Activated CD4-positive, alpha-beta T cell treated with anti-CD3 and anti-CD28 coated beads for 24 hours (primary cell): ENCODE data around the gene COL5A3.
"Not testable (repeated sequence)": the region's sequence is repeated elsewhere in the genome, so short reads cannot be mapped to it uniquely, and the experiment has no call there.

Source experiments
- DNase-seq, 2 donors: peaks; one replicate each; pipeline ENCODE4 v3.0.0-alpha.2; 2020; ENCODE audit warnings: low read depth in 2 of 2

Gene COL5A3

GRCh38 chr19:9937001-9937411, 73.3 kb downstream of the COL5A3 start:
- DNase-seq = no peak

DNA sequence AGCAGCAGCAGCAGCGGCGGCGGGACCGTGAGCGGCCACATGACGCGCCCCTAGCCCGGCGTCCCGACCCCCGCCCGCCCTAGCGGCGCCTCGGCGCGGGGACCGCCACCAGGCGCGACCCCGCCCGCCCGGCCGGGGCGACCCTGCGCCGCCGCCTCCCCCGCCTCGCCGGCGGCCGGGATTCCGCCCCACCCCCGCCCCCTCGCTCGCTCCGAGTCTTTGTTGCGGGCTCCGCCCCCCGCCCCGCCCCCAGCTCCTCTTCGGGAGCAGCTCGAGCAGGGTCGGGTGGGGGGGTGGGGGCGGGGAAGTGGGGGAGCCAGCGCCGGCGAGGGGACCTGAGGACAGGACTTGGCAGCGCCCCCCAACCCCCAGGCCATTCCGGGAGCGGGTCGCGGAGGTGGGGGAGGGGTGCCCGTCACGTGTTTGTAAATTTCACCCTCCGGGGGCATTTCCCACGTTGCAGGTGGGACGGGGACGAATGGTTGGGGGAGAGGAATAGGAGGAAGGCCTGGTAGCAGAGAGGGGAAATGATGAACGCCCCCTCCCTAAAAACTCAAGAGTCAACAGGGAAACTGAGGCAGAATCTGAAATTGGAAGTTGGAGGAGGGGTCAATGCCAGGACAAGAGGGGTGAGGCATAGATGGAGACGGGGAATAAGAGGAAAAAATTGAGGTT, 73.8 kb downstream of the COL5A3 start, which contains the start of gene OLFM2:
OLFM2 (minus strand) TSS at position 190 of the 675 bp plus-strand sequence; CDS start at position 41, 149 bp downstream.
- DNase-seq = peak in 1 of 2 donors; percentile 22

- no peak for DNase-seq
Observed at GRCh38 chr19:9935506-9936325, 74.6 kb downstream of the COL5A3 start.

- DNase-seq = peak; percentile 83 to 87
Observed at GRCh38 chr19:9934132-9934950, 76.0 kb downstream of the COL5A3 start.

DNA sequence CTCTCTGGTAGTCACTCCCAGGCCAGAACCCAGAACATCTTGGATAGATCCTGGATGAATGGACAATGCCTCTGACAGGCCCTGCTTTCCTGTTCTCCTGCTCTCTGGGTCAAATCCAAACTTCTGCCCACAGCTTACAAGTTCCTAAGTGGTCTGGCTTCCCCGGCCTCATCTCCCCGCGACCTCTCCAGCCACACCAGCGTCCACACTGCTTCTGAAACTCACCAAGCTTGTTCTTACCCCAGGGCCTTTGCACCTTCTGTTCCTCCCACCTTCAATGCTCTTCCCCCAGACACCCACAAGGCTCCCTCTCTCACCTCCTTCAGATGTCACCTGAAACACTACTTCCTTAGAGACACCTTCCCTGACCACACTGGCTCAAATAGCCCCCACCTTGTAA, 77.5 kb downstream of the COL5A3 start:
- DNase-seq = no peak

GRCh38 chr19:9931629-9932028, 78.7 kb downstream of the COL5A3 start:
- no peak for DNase-seq

- no peak for DNase-seq
Observed at GRCh38 chr19:9923440-9923839, 86.9 kb downstream of the COL5A3 start.

DNA sequence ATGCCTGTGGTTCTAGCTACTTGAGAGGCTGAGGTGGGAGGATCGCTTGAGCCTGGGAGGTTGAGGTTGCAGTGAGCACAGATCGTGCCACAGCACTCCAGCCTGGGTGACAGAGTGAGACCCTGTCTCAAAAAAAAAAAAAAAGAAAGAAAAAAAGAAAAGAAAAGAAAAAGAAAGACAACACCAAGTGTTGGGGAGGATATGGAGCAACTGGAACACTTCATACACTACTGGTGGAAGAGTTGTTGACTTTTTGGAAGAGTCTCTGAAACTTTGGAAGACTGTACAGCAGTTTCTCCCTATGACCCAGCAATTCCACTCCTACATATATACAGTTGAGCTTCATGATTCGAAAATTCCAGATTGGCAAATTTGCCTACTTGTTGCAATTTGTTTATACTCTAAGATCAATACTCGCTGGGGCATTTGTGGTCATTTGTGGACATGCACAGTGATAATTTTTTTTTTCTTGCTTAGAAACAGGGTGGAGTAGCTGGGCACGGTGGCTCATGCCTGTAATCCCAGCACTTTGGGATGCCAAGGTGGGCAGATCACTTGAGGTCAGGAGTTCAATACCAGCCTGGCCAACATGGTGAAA, 87.4 kb downstream of the COL5A3 start:
- not testable (repeated sequence) for DNase-seq

- no peak for DNase-seq
Observed at GRCh38 chr19:9917321-9917720, 93.0 kb downstream of the COL5A3 start.

GRCh38 chr19:9916719-9917118, 93.6 kb downstream of the COL5A3 start:
- no peak for DNase-seq

DNA sequence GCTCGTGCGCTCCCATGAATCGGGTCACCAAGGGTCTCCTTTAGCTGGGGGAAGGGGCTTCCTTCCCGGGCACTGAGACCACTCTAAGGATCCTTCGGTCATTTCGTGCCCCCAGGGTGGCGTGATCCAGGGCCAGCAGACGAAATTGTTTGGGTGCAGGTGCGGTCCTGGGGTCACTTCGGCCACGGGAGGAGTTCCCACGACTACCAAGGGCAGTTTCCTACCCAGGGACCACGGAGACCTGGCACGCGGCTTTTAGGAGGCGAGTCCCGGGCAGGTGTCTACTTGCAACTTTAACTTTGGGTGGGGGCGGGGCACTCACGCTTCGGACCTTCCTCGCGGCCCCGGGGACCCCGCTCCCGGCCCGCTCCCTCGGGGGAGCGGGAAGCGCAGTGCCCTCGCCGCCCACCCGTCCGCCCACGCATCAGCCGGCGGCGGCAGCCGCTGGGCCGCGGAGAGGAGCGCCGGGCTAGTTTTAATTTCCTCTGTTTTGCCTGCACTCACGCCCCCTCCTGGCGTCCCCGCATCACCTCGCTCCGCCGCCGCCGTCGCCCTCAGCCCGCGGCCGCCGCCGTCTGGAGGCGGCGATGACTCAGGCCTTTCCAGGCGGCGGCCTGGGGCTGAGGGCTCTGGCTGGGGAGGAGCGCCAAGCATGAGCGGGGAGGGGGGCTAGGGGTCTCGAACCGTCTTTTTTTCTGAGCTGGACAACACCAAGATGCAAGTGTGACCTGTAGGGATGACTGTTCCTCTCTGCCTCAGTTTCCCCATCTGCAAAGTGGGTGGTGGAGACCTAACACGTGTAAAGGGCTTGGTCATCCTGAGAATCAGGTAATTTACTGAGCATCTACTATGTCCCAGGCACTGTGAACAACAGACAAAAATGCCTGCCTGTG, 95.7 kb downstream of the COL5A3 start:
- DNase-seq = peak; percentile 66 to 79

- no peak for DNase-seq
Observed at GRCh38 chr19:9914001-9914314, 96.3 kb downstream of the COL5A3 start.

DNA sequence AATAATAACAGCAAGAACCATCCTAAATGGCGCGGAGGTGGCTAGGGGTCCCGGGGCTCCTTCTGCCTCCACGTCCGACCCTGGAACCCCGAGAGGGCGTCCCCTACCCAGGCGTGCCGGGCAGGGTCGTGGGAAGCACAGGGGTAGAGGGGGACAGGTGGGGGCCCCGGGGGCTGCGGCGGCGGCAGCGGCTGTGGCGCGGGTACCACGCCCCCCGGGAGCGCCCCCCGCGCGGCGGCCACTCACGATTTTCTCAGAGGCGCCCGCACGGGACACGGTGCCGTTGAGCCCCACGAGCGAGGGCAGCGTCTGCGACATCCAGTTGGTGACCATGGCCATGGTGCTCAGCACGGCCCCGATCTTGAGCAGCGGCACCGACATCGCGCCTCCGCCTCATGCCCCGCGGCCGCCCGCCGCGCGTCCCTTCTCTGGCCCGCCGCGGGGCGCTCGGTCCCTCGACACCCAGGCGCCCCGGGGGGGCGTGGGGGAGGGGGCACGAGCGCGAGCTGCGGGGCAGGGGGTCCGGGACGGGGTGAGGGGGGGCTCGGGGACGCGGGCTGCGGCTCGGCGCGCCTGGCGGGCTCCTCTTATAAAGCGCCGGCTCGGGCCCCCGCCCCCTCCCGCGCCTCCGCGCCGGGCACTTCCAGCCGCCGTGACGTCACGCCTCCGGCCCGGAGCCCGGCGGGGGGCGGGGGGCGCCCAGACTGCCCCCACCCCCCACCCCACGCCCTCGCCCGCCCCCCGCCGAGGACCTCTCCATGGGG, 96.9 kb downstream of the COL5A3 start:
- no peak for DNase-seq

DNA sequence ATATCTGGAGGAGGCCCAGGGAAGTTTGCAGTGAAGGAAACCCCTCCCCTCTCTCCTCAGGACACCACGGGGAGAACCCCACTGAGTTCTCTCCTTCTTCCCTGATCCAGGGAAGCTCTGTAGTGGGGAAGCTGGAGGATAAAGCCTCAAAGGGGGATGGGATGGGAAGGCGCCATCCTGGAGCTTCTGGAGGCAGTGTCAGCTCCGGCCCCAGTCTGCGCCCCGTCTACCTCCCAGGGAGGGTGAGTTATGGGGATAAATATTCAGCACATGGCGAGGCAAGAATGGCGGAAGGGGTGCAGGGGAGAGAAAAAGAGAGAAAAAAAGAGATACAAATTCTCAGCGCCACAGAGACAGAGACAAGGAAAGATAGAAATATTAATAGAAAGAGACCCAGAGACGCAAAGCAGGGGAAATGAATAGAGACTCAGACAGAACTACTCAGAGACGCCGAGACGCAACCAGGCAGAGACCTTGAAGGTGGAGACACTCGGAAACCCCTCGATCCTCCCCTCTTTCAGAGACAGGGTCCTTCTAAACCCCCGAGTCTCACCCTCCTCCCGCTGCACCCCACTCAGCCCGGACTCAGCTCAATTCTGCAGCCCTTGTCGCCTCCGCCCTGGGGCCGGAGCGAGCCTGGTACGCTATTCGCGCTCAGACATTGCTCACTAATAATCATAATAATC, 97.6 kb downstream of the COL5A3 start:
- DNase-seq = no peak

DNA sequence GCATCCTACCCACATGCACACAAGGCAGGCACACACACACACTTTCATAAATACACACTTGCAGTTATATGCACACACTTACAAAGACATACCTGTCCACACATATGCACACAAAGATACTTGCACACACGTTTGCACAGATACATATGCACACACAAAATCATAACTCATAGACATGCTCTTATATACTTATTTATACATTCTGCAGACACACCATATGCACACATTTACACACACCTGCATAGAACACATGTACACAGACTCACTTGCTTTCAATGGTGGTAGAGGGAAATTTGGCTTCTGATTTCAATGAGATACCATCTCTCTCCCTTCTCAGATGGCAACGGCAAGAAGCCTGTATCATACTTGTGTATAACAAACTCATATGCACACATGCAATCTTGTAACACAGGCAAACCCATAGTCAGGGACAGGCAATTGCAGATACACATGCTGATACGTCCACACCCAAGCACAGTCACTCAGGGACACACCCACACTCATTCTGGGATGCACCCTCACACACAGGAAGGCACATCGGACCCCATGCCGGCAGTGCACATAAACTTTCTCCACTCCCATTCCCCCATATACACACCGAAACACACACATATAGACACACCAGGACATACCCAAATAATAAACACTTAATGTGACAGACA, 98.6 kb downstream of the COL5A3 start:
- DNase-seq = no peak

DNA sequence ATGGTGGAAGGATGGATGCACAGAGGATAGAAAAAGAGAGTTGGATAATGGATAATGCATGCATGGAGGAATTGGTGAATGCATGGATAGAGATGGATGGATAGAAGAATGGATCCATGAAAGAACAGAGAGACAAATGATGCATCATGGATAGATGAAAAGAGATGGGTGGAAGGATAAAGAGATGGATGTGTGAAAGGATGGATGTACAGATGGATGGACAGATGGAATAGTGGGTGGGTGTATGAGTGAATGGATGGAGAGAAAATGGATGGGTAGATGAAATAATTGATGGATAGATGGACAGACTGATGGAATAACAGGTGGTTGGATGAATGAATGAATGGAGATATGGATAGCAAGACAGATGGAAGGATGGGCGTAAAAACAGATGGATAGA, 99.7 kb downstream of the COL5A3 start:
- DNase-seq = no peak
